PC-9 (cell line): ENCODE measurements around the gene PTCHD4.

Source experiments
- EZH2 ChIP-seq: fragments of 200-600 bp; sonication (generic); IDR thresholded peaks from 2 replicates; pipeline ENCODE4 v1.8.0; 2017; ENCODE audit warnings: antibody characterized with exemption, low read depth
- TF ChIP-seq, protein P1 (sequence below): fragments of 200-600 bp; sonication (generic); conservative IDR thresholded peaks from 2 replicates; pipeline ENCODE4 v1.6.1; 2017; ENCODE audit warnings: mixed run types, antibody characterized with exemption, mild to moderate bottlenecking, moderate library complexity

DNA sequence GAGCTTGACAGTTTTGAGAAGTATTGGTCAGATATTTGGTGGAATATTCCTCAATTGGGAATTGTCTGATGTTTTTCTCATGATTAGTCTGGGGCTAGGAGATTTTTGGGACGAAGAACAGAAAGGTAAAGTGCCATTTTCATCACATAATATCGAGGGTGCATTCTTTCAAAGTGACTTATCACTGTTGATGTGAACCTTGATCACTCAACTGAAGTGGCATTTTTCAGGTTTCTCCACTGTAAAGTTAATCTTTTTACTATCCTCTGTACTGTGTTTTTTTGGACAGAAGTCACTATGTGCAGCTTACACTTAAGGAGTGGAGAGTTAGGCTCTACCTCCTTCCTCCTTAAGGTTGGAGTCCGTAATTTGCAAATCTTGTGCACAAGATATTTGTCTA lies 39.2 kb downstream of the PTCHD4 start:
- TF ChIP-seq, protein P1, sequence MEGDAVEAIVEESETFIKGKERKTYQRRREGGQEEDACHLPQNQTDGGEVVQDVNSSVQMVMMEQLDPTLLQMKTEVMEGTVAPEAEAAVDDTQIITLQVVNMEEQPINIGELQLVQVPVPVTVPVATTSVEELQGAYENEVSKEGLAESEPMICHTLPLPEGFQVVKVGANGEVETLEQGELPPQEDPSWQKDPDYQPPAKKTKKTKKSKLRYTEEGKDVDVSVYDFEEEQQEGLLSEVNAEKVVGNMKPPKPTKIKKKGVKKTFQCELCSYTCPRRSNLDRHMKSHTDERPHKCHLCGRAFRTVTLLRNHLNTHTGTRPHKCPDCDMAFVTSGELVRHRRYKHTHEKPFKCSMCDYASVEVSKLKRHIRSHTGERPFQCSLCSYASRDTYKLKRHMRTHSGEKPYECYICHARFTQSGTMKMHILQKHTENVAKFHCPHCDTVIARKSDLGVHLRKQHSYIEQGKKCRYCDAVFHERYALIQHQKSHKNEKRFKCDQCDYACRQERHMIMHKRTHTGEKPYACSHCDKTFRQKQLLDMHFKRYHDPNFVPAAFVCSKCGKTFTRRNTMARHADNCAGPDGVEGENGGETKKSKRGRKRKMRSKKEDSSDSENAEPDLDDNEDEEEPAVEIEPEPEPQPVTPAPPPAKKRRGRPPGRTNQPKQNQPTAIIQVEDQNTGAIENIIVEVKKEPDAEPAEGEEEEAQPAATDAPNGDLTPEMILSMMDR = no peak
- no peak for TF ChIP-seq EZH2
